Stimulated activated naive CD8-positive, alpha-beta T cell treated with anti-CD3 and anti-CD28 coated beads, Interleukin-15, Interleukin-2, amounts not matched to agents 100 ng/mL and 50 ng/mL, for 24 hours (primary cell): ENCODE data around the gene BTBD9.

Experiments used
- H3K27ac Mint-ChIP-seq: one replicate; pipeline ENCODE4 v1.8.0; 2021; ENCODE audit warnings: mild to moderate bottlenecking, mixed read lengths
- H3K27me3 Mint-ChIP-seq: one replicate; pipeline ENCODE4 v1.8.0; 2021; ENCODE audit warnings: mixed read lengths
- H3K36me3 Mint-ChIP-seq: one replicate; pipeline ENCODE4 v1.8.0; 2021; ENCODE audit warnings: low read depth, mixed read lengths
- H3K4me1 Mint-ChIP-seq: one replicate; pipeline ENCODE4 v1.8.0; 2021; ENCODE audit warnings: low read depth, mixed read lengths
- H3K4me3 Mint-ChIP-seq: one replicate; pipeline ENCODE4 v1.8.0; 2021; ENCODE audit warnings: mild to moderate bottlenecking, mixed read lengths
- H3K9me3 Mint-ChIP-seq: one replicate; pipeline ENCODE4 v1.8.0; 2021; ENCODE audit warnings: mixed read lengths

The BTBD9 gene

GRCh38 chr6:38171997-38172738 is 467.6 kb downstream of the BTBD9 start:
- H3K9me3 Mint-ChIP-seq: no peaks in the 10 kb centered on the region
- no peaks in the 10 kb centered on the region for H3K4me1 Mint-ChIP-seq
- peaks cover 5% of the 10 kb centered on the region for H3K36me3 Mint-ChIP-seq
- no peak overlapping the region for H3K4me3 Mint-ChIP-seq
- H3K27ac Mint-ChIP-seq: no peak overlapping the region
- no peaks in the 10 kb centered on the region for H3K27me3 Mint-ChIP-seq

GRCh38 chr6:38170666-38171355 is 468.9 kb downstream of the BTBD9 start:
- Mint-ChIP-seq H3K36me3 (peaks cover 5% of the 10 kb centered on the region), H3K27ac (no peak overlapping the region), H3K4me3 (no peak overlapping the region), H3K4me1 (no peaks in the 10 kb centered on the region), H3K27me3 (no peaks in the 10 kb centered on the region), H3K9me3 (no peaks in the 10 kb centered on the region)

DNA sequence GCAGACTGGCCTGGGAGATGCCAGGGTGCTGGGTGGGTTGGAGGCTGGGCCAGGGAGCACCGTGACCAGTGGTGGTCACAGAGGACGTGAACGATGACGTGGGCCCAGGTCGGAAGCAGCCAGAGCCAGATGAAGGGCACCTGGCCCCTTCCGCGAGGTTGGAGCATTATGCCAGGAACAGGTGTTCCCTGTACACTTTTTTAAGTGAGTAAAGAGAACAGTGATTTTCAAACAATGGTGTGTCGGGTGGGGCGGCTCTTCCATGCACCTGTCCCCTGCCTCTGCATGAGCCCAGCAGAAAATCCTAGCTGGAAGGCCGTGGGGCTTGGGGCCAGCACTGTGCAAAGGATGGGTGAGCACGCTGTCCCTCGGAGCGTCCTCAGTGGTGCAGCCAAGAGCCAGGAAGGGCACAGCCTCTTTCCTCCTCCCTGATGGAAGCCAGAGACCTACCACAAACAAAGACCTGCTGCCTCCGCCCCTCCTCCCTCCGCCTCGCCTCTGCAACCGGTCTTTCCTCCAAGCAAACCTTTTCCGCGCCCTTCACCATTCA is 469.7 kb downstream of the BTBD9 start:
- Mint-ChIP-seq H3K36me3 (peaks cover 5% of the 10 kb centered on the region), H3K4me3 (no peak overlapping the region), H3K9me3 (no peaks in the 10 kb centered on the region), H3K27me3 (no peaks in the 10 kb centered on the region), H3K27ac (no peak overlapping the region), H3K4me1 (no peaks in the 10 kb centered on the region)

GRCh38 chr6:38169221-38169976 is 470.3 kb downstream of the BTBD9 start:
- peaks cover 5% of the 10 kb centered on the region for H3K36me3 Mint-ChIP-seq
- H3K27ac Mint-ChIP-seq: no peak overlapping the region
- H3K27me3 Mint-ChIP-seq: no peaks in the 10 kb centered on the region
- no peaks in the 10 kb centered on the region for H3K9me3 Mint-ChIP-seq
- no peaks in the 10 kb centered on the region for H3K4me1 Mint-ChIP-seq
- H3K4me3 Mint-ChIP-seq: no peak overlapping the region

- H3K9me3 Mint-ChIP-seq: no peaks in the 10 kb centered on the region
- no peak overlapping the region for H3K27ac Mint-ChIP-seq
- peaks cover 9% of the 10 kb centered on the region for H3K36me3 Mint-ChIP-seq
- H3K27me3 Mint-ChIP-seq: no peaks in the 10 kb centered on the region
- H3K4me1 Mint-ChIP-seq: no peaks in the 10 kb centered on the region
- no peak overlapping the region for H3K4me3 Mint-ChIP-seq
Observed at GRCh38 chr6:38168699-38169098, 471.0 kb downstream of the BTBD9 start.

GRCh38 chr6:38168126-38168525 is 471.6 kb downstream of the BTBD9 start:
- Mint-ChIP-seq H3K27ac (no peak overlapping the region), H3K9me3 (no peaks in the 10 kb centered on the region), H3K4me3 (no peak overlapping the region)

DNA sequence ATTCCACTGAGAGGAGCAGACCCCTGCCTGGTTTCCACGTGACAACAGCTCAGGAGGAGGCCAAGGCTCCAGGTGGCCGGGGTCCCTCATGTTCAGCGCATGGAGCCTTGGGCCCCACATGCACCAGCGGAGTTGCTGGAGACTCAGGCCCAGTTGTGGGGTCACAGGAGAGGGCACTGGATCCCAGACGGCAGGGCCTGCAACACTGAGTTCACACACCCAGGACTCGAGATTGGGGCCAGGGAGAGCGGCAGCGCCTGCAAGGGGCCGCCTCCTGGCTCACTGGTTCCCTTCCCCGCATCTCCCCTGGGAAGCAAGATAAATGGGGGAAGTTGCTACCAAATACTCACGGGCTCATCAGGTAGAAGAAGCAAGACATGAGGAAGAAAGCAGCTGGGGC is 472.1 kb downstream of the BTBD9 start:
- Mint-ChIP-seq H3K27me3 (no peaks in the 10 kb centered on the region), H3K36me3 (peaks cover 4% of the 10 kb centered on the region), H3K27ac (no peak overlapping the region), H3K4me1 (no peaks in the 10 kb centered on the region), H3K4me3 (no peak overlapping the region), H3K9me3 (no peaks in the 10 kb centered on the region)

More at GRCh38 chr6:38168126-38168525, 471.6 kb downstream of the BTBD9 start:
- Mint-ChIP-seq H3K27me3 (no peaks in the 10 kb centered on the region), H3K36me3 (peaks cover 4% of the 10 kb centered on the region), H3K4me1 (no peaks in the 10 kb centered on the region)

- no peak overlapping the region for H3K27ac Mint-ChIP-seq
- no peaks in the 10 kb centered on the region for H3K4me1 Mint-ChIP-seq
- no peaks in the 10 kb centered on the region for H3K9me3 Mint-ChIP-seq
- H3K36me3 Mint-ChIP-seq: peaks cover 4% of the 10 kb centered on the region
- no peak overlapping the region for H3K4me3 Mint-ChIP-seq
- no peaks in the 10 kb centered on the region for H3K27me3 Mint-ChIP-seq
Observed at GRCh38 chr6:38166411-38167240, 473.1 kb downstream of the BTBD9 start.

DNA sequence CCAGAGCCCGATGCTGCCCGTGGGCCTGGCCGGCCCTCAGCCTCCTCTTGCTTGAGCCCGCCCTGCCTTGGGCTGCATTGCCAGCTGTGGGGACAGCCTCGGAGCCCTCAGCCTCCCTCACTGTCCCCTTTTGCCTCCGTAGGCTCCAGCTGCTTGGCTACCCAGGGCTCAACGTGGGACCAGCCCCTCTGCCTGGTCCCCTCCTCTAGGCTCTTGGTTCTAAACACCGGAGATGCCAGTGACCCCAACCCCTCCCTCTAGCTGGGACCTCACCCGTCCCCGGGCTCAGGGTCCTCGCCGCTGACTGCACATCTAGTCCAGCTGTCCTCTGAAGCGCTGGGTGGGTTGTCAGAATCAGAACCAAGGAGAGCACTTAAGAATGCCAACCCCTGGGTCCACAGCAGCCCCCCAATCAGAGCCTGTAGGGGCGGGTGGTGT is 475.0 kb downstream of the BTBD9 start:
- no peaks in the 10 kb centered on the region for H3K4me1 Mint-ChIP-seq
- peaks cover 7% of the 10 kb centered on the region for H3K36me3 Mint-ChIP-seq
- no peak overlapping the region for H3K4me3 Mint-ChIP-seq
- H3K9me3 Mint-ChIP-seq: no peaks in the 10 kb centered on the region
- no peaks in the 10 kb centered on the region for H3K27me3 Mint-ChIP-seq
- no peak overlapping the region for H3K27ac Mint-ChIP-seq

GRCh38 chr6:38164131-38164481 is 475.6 kb downstream of the BTBD9 start:
- H3K9me3 Mint-ChIP-seq: no peaks in the 10 kb centered on the region
- H3K4me3 Mint-ChIP-seq: no peak overlapping the region
- H3K4me1 Mint-ChIP-seq: no peaks in the 10 kb centered on the region
- H3K27me3 Mint-ChIP-seq: no peaks in the 10 kb centered on the region
- peaks cover 7% of the 10 kb centered on the region for H3K36me3 Mint-ChIP-seq
- H3K27ac Mint-ChIP-seq: no peak overlapping the region

DNA sequence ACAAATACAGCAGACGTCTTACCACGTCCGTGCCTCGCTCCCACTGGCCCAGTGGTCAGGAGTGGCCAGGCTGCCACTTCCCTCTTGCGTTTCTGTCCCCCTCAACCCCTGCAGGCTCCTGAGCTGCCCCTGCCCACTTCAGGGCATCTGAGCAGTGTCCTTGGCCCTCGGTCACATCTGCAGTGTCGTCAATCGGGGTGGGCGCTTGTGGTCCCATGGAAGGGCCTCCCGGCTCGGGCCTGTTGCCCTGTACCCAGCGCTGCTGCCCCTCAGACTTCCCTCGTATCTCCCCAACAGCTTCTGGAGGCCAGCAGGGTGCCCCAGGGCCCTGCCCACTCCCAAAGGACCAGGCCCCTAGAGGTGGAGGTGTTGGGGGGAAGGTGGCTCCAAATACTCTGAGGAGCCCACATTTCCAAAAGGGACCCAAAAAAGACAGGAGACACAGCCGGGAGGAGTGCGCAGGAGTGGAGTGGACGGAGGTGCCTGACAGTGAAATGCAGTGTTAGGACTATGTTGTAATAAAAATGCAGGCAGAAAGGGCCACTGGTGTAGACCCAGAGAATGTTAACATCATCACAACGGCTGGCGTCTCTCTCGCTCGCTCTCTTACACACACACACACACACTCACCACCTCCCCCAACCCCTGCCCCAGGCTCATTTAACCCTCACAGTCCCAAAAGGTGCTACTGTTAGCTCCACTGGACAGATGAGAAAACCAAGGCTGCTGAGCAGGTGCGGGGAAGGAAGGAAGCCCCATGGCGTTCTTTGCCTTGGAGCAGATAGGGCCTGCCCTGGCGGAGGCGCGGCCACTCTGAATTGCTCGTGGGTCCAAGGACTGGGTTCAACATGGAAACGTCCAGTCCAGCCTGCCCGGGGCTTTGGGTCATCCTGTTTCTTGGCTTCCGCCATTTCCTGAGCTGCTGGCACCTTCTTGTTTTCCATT is 476.3 kb downstream of the BTBD9 start:
- H3K9me3 Mint-ChIP-seq: no peaks in the 10 kb centered on the region
- H3K27me3 Mint-ChIP-seq: no peaks in the 10 kb centered on the region
- no peaks in the 10 kb centered on the region for H3K4me1 Mint-ChIP-seq
- H3K4me3 Mint-ChIP-seq: no peak overlapping the region
- H3K27ac Mint-ChIP-seq: no peak overlapping the region
- H3K36me3 Mint-ChIP-seq: peaks cover 12% of the 10 kb centered on the region

- H3K4me1 Mint-ChIP-seq: no peaks in the 10 kb centered on the region
- H3K27ac Mint-ChIP-seq: no peak overlapping the region
- peaks cover 13% of the 10 kb centered on the region for H3K36me3 Mint-ChIP-seq
- no peak overlapping the region for H3K4me3 Mint-ChIP-seq
- H3K9me3 Mint-ChIP-seq: no peaks in the 10 kb centered on the region
- H3K27me3 Mint-ChIP-seq: no peaks in the 10 kb centered on the region
Observed at GRCh38 chr6:38162493-38163185, 477.1 kb downstream of the BTBD9 start.
